Kidney (tissue), 14 donors: ENCODE data around the gene CCDC12. TPM values are rescaled to one million over a fixed set of nuclear protein-coding genes. Genes with fewer than 3 reads are reported as not detected.

ENCODE experiments used
- DNase-seq, 5 donors: peaks; one replicate each; pipeline ENCODE4 v3.0.0-alpha.2; 2013 to 2020
- FAIRE-seq: peaks from 2 replicates; lab custom pipeline; 2012; peaks lifted over from hg19 to GRCh38; lab: Jason Lieb, UNC
- H3K27ac ChIP-seq, 2 donors: one replicate each; pipeline ENCODE4 v1.7.0; 2013; ENCODE audit warnings: low read depth in 2 of 2, low read length in 2 of 2, inconsistent platforms in 1 of 2
- H3K27me3 ChIP-seq: one replicate; pipeline ENCODE4 v1.7.1; 2013; ENCODE audit warnings: low read length, inconsistent platforms; ENCODE audit not compliant: control insufficient read depth, insufficient read depth
- H3K36me3 ChIP-seq, 3 donors: one replicate each; pipeline versions ENCODE4 v1.7.0 to v1.7.1; 2013; ENCODE audit warnings: low read length in 3 of 3, control low read depth in 1 of 3, inconsistent platforms in 1 of 3; ENCODE audit not compliant: insufficient read depth in 3 of 3, control insufficient read depth in 2 of 3
- H3K4me1 ChIP-seq, 3 donors: one replicate each; pipeline versions ENCODE4 v1.7.0 to v1.7.1; 2013; ENCODE audit warnings: low read length in 3 of 3, inconsistent platforms in 1 of 3, low read depth in 1 of 3; ENCODE audit not compliant: control insufficient read depth in 2 of 3, insufficient read depth in 2 of 3
- H3K4me3 ChIP-seq, 3 donors: one replicate each; pipeline versions ENCODE4 v1.7.0 to v1.8.1; 2013; ENCODE audit warnings: low read length in 3 of 3, control low read depth in 1 of 3, inconsistent platforms in 1 of 3
- H3K9ac ChIP-seq, 3 donors: one replicate each; pipeline versions ENCODE4 v1.7.0 to v1.7.1; 2013; ENCODE audit warnings: low read length in 3 of 3, control low read depth in 1 of 3, inconsistent platforms in 1 of 3
- H3K9me3 ChIP-seq, 3 donors: one replicate each; pipeline versions ENCODE4 v1.7.0 to v1.7.1; 2013; ENCODE audit warnings: low read length in 3 of 3, control low read depth in 1 of 3, inconsistent platforms in 1 of 3; ENCODE audit not compliant: control insufficient read depth in 2 of 3, insufficient read depth in 1 of 3
- intact Hi-C: fragments of 100-400 bp; cut with DNase I; formaldehyde crosslinking; loops from one replicate; pipeline ENCODE4 v1.11.1; 2022
- polyA plus RNA-seq: library from polyadenylated mRNA; stranded (reverse); fragments of 350-450 nt; fragmentation: Illumina TruSeq; extraction: RNeasy Lipid Tissue Mini Kit (QIAGEN cat#74804); gene quantifications from one replicate; pipeline ENCODE4 v1.2.3, GENCODE V29; 2014; ENCODE audit warnings: low read depth, low replicate concordance; ENCODE audit not compliant: insufficient read depth
- total RNA-seq: library from RNA; stranded (reverse); fragmentation: NEBNext Ultra II Directional; extraction: Animal tissue kit (Norgen Biotek cat#: 25700); gene quantifications from one replicate; pipeline ENCODE4 v1.2.1, GENCODE V29; 2021
- TF ChIP-seq, protein P1 (sequence below): IDR thresholded peaks from 3 replicates; pipeline ENCODE4 v1.5.1; 2012; ENCODE audit warnings: mild to moderate bottlenecking, moderate library complexity, borderline replicate concordance; ENCODE audit not compliant: insufficient read depth; ENCODE audit errors: extremely low read depth
- donor health status: control.
- donor health status: control.
- donor health status: control.
- donor health status: control.
- donor health status: control.
- donor health status: DM: yes; HTN: yes; CAD: no.
- donor health status: Normal renal cell carcinoma (clear cell type).

Gene CCDC12
- total and polyA plus RNA-seq, 2 donors from 2014 or later, result 59.7 to 85.6 TPM

GRCh38 chr3:47003461-47004368 is 27.2 kb upstream of the CCDC12 start:
- no peak overlapping the region for H3K4me3 ChIP-seq
- FAIRE-seq (no peak), DNase-seq (peak in 2 of 5 donors; percentile 35 to 61)
- intact Hi-C loops, result no loop called here
- H3K9ac ChIP-seq, result no peak overlapping the region
- no peaks in the 10 kb centered on the region for H3K9me3 ChIP-seq
- H3K27me3 ChIP-seq, result no peaks in the 10 kb centered on the region
- H3K4me1 ChIP-seq, result peaks cover 0 to 1% (median 1%) of the 10 kb centered on the region in 3 donors
- H3K36me3 ChIP-seq, result peaks cover 0 to 41% (median 21%) of the 10 kb centered on the region in 3 donors
- H3K27ac ChIP-seq, result no peak overlapping the region
- TF ChIP-seq, protein P1, sequence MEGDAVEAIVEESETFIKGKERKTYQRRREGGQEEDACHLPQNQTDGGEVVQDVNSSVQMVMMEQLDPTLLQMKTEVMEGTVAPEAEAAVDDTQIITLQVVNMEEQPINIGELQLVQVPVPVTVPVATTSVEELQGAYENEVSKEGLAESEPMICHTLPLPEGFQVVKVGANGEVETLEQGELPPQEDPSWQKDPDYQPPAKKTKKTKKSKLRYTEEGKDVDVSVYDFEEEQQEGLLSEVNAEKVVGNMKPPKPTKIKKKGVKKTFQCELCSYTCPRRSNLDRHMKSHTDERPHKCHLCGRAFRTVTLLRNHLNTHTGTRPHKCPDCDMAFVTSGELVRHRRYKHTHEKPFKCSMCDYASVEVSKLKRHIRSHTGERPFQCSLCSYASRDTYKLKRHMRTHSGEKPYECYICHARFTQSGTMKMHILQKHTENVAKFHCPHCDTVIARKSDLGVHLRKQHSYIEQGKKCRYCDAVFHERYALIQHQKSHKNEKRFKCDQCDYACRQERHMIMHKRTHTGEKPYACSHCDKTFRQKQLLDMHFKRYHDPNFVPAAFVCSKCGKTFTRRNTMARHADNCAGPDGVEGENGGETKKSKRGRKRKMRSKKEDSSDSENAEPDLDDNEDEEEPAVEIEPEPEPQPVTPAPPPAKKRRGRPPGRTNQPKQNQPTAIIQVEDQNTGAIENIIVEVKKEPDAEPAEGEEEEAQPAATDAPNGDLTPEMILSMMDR, result no peak

DNA sequence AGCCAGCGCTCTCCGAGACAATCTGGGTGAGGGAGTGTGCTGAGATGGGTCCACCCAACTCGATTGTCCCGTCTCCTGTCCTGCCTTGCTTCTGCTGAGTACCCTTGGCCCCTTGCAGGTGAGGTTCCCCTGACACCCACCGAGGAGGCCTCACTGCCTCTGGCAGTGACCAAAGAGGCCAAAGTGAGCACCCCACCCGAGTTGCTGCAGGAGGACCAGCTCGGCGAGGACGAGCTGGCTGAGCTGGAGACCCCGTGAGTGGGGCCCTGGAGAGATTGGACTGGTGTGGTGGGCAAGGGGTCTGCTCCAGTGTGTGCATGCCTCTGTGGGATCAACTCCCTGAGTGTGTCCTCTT is 26.5 kb upstream of the CCDC12 start:
- DNase-seq (peak in 2 of 5 donors; percentile 31 to 41), FAIRE-seq (no peak)
- Histone ChIP-seq H3K4me1 (peaks cover 0 to 4% (median 3%) of the 10 kb centered on the region in 3 donors), H3K27me3 (no peaks in the 10 kb centered on the region), H3K9ac (no peak overlapping the region), H3K27ac (no peak overlapping the region), H3K9me3 (no peaks in the 10 kb centered on the region), H3K4me3 (no peak overlapping the region), H3K36me3 (peaks cover 0 to 41% (median 21%) of the 10 kb centered on the region in 3 donors)
- TF ChIP-seq, protein P1, result no peak
- intact Hi-C loops, result no loop called here

GRCh38 chr3:47002171-47003055 is 25.9 kb upstream of the CCDC12 start:
- Histone ChIP-seq H3K27me3 (no peaks in the 10 kb centered on the region), H3K27ac (no peak overlapping the region), H3K4me3 (no peak overlapping the region), H3K4me1 (peaks cover 0 to 4% (median 3%) of the 10 kb centered on the region in 3 donors), H3K9me3 (no peaks in the 10 kb centered on the region), H3K9ac (no peak overlapping the region), H3K36me3 (peaks cover 0 to 41% (median 21%) of the 10 kb centered on the region in 3 donors)
- intact Hi-C loops, result no loop called here
- TF ChIP-seq, protein P1, result no peak
- FAIRE-seq (no peak), DNase-seq (peak in 2 of 5 donors; percentile 43 to 67)
